NCI-H128 (cell line): ENCODE data around the gene DCLK3.
A peak's percentile ranks its signal among the peaks of the same experiment; 100 is the strongest.

Experiments
- DNase-seq: peaks from one replicate; lab custom pipeline; 2025; ENCODE audit not compliant: unreplicated experiment; lab: John Stamatoyannopoulos, UW

Gene DCLK3

GRCh38 chr3:36709826-36710365 lies 54.5 kb downstream of the DCLK3 start:
- DNase-seq, result no peak

GRCh38 chr3:36709281-36709680 lies 55.1 kb downstream of the DCLK3 start:
- DNase-seq, result no peak

- no peak for DNase-seq
Observed at GRCh38 chr3:36707623-36708409, 56.5 kb downstream of the DCLK3 start.

GRCh38 chr3:36705015-36705414 lies 59.3 kb downstream of the DCLK3 start:
- DNase-seq, result no peak

GRCh38 chr3:36704280-36704679 lies 60.1 kb downstream of the DCLK3 start:
- no peak for DNase-seq

- DNase-seq, result no peak
Observed at GRCh38 chr3:36701249-36701572, 63.1 kb downstream of the DCLK3 start.

GRCh38 chr3:36700537-36701248 lies 63.7 kb downstream of the DCLK3 start:
- peak; percentile 46 for DNase-seq

GRCh38 chr3:36698314-36698713 lies 66.0 kb downstream of the DCLK3 start:
- DNase-seq, result no peak

GRCh38 chr3:36697229-36698001 lies 66.9 kb downstream of the DCLK3 start:
- DNase-seq, result no peak

GRCh38 chr3:36696799-36697198 lies 67.6 kb downstream of the DCLK3 start:
- no peak for DNase-seq

- DNase-seq, result no peak
Observed at GRCh38 chr3:36695769-36696137, 68.6 kb downstream of the DCLK3 start.

- DNase-seq, result no peak
Observed at GRCh38 chr3:36695113-36695768, 69.1 kb downstream of the DCLK3 start.

- DNase-seq, result no peak
Observed at GRCh38 chr3:36693670-36694069, 70.7 kb downstream of the DCLK3 start.

- DNase-seq, result no peak
Observed at GRCh38 chr3:36689560-36689959, 74.8 kb downstream of the DCLK3 start.

- DNase-seq, result no peak
Observed at GRCh38 chr3:36688815-36689214, 75.5 kb downstream of the DCLK3 start.

- no peak for DNase-seq
Observed at GRCh38 chr3:36686516-36686915, 77.8 kb downstream of the DCLK3 start.

GRCh38 chr3:36681867-36682266 lies 82.5 kb downstream of the DCLK3 start:
- no peak for DNase-seq

GRCh38 chr3:36680952-36681351 lies 83.4 kb downstream of the DCLK3 start:
- no peak for DNase-seq

- DNase-seq, result no peak
Observed at GRCh38 chr3:36679384-36680200, 84.8 kb downstream of the DCLK3 start.
